Bronchial epithelial cell (primary cell): ENCODE data around the gene PLEKHA3. TPM values are rescaled to one million over a fixed set of nuclear protein-coding genes. Genes with fewer than 3 reads are reported as not detected.

Experiments used
- total RNA-seq: library from RNA; depleted of rRNA; stranded (reverse); fragments of >200 nt; gene quantifications from 2 replicates; pipeline ENCODE4 v1.2.1, GENCODE V29; 2014

PLEKHA3 gene
- total RNA-seq, 1 donor from 2014 or later, result 4.7 TPM

Other genes with a start within 250 kb of the PLEKHA3 start
- 42.6 and 45.5 TPM in 2 replicates for gene PRKRA, start 29.3 kb upstream of the PLEKHA3 start, total RNA-seq
- gene PJVK, start 29.1 kb upstream of the PLEKHA3 start, total RNA-seq, result 1.2 and 2.4 TPM in 2 replicates
- 0.64 and 1.3 TPM in 2 replicates for gene FKBP7, start 1.9 kb upstream of the PLEKHA3 start, total RNA-seq